ENCODE data around the gene RPL39.

- no peak for TF ChIP-seq CTCF (conservative IDR thresholded peaks at IDR 0.05; ENCODE audit: low read length)
- TF ChIP-seq EZH2phosphoT487 (IDR thresholded peaks at IDR 0.05; ENCODE audit: borderline replicate concordance): no peak
Measured at GRCh38 chrX:119826399-119826959, 35.0 kb upstream of the RPL39 start.
